Measurements from ENCODE around the gene G6PC3.
"Not testable (repeated sequence)": the region's sequence is repeated elsewhere in the genome, so short reads cannot be mapped to it uniquely, and the experiment has no call there.

G6PC3 gene

GRCh38 chr17:44109312-44109630, 38.7 kb downstream of the G6PC3 start:
- DNase-seq (ENCODE audit: low read depth) = no peak

GRCh38 chr17:44110011-44110686, 39.6 kb downstream of the G6PC3 start:
- DNase-seq (ENCODE audit: low read depth) = no peak

GRCh38 chr17:44110823-44111633, 40.5 kb downstream of the G6PC3 start:
- DNase-seq (ENCODE audit: low read depth) = peak; percentile 89

- DNase-seq (ENCODE audit: low read depth) = no peak
Observed at GRCh38 chr17:44111777-44112176, 41.2 kb downstream of the G6PC3 start.

- DNase-seq (ENCODE audit: low read depth) = no peak
Observed at GRCh38 chr17:44112284-44113280, 42.0 kb downstream of the G6PC3 start.

GRCh38 chr17:44113382-44113781, 42.8 kb downstream of the G6PC3 start:
- no peak for DNase-seq (ENCODE audit: low read depth)

- no peak for DNase-seq (ENCODE audit: low read depth)
Observed at GRCh38 chr17:44113868-44114840, 43.6 kb downstream of the G6PC3 start.

- no peak for DNase-seq (ENCODE audit: low read depth)
Observed at GRCh38 chr17:44115585-44116415, 45.3 kb downstream of the G6PC3 start.

GRCh38 chr17:44117351-44117750, 46.8 kb downstream of the G6PC3 start:
- DNase-seq (ENCODE audit: low read depth) = no peak

GRCh38 chr17:44118427-44119050, 48.0 kb downstream of the G6PC3 start:
- no peak for DNase-seq (ENCODE audit: low read depth)

GRCh38 chr17:44119062-44119461, 48.5 kb downstream of the G6PC3 start:
- DNase-seq (ENCODE audit: low read depth) = no peak

- no peak for DNase-seq (ENCODE audit: low read depth)
Observed at GRCh38 chr17:44119798-44120197, 49.3 kb downstream of the G6PC3 start.

GRCh38 chr17:44120281-44120680, 49.7 kb downstream of the G6PC3 start:
- DNase-seq (ENCODE audit: low read depth) = not testable (repeated sequence)

- no peak for DNase-seq (ENCODE audit: low read depth)
Observed at GRCh38 chr17:44120851-44121605, 50.5 kb downstream of the G6PC3 start.

- DNase-seq (ENCODE audit: low read depth) = no peak
Observed at GRCh38 chr17:44121997-44122815, 51.7 kb downstream of the G6PC3 start.

GRCh38 chr17:44122816-44123355, 52.4 kb downstream of the G6PC3 start:
- no peak for DNase-seq (ENCODE audit: low read depth)

GRCh38 chr17:44123356-44124117, 53.0 kb downstream of the G6PC3 start, which contains the start of gene HDAC5:
HDAC5 (minus strand) TSS chr17:44123641; CDS start chr17:44117515, 6,126 bp downstream.
- DNase-seq (ENCODE audit: low read depth) = peak; percentile 82
